Mucosa of gallbladder (tissue), 1 donor: ENCODE results near the gene BAIAP2L1. TPM values are rescaled to one million over a fixed set of nuclear protein-coding genes. Genes with fewer than 3 reads are reported as not detected.
"Not testable (repeated sequence)": the region's sequence is repeated elsewhere in the genome, so short reads cannot be mapped to it uniquely, and the experiment has no call there.

ENCODE experiments used
- DNase-seq: peaks from one replicate; pipeline ENCODE4 v3.0.0-alpha.2; 2020; ENCODE audit warnings: low spot score
- total RNA-seq: library from RNA; stranded (reverse); gene quantifications from one replicate; pipeline ENCODE4 v1.2.1, GENCODE V29; 2021
- donor health status: DM: no; HTN: no; CAD: no.

Gene BAIAP2L1
- total RNA-seq, 1 donor from 2014 or later = 55.8 TPM

DNA sequence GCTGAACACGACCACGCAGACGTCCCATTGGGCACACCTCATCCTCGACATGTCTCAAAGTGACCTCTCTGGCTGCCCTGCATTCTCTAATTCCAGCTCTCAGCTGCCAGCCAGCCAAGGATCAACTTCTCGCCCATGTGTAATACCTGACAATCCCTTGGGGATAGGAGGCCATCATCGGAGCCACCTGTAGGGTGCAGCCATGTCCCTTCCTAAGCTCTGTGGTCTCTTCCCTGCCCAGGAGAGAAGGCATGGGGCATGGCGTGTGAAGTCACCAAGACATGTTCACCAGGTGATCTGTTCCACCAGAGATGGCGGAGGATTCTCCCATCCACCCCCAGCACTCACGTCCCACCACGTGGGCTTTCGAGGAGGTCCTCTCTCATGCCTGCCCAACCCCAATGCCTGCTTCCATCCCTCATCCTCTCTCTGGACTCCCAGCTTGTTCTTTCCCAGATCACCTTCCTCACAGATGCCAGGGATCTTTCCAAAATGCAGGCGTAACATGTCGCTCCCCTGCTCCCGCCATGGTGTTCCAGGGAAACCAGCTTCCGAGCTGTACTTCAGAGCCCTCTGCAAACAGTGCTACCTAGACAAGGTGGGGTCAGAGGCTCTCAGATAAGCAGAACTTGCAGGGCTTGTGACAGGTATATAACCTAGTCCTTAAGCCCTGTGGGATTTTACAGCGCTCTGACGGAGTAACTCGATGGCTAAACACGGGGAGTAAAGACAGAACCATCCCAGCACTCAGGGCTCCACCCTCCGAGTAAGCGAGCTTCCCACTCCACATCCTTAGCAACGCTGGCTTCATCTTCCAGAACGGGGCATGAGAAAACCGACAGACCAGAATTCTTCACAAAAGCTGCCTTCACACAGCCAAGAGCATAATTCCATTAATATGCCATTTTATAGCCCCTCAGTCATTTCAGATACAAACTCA is 78.3 kb downstream of the BAIAP2L1 start:
- no peak for DNase-seq

DNA sequence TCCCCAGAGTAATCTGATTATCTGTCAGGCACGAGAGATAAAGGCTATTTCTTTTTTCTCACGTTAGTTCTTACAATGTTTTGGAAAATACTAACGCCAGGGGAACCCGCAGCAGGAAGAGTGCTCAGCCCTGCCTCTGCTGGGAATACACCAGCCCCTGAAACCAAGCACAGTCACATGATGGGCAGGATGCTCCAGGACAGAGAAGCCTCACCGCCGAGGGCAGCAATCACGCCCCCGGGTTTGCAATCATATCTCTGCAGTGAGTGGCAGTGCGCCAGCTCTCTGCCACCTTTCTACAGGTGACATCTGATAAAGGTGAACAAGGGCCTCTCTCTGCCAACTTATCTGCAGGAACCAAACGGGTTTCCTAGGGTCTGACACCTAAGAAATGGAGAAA is 79.6 kb downstream of the BAIAP2L1 start:
- DNase-seq = no peak

- no peak for DNase-seq
These were observed 81.7 kb downstream of the BAIAP2L1 start for GRCh38 chr7:98319176-98319575.

DNA sequence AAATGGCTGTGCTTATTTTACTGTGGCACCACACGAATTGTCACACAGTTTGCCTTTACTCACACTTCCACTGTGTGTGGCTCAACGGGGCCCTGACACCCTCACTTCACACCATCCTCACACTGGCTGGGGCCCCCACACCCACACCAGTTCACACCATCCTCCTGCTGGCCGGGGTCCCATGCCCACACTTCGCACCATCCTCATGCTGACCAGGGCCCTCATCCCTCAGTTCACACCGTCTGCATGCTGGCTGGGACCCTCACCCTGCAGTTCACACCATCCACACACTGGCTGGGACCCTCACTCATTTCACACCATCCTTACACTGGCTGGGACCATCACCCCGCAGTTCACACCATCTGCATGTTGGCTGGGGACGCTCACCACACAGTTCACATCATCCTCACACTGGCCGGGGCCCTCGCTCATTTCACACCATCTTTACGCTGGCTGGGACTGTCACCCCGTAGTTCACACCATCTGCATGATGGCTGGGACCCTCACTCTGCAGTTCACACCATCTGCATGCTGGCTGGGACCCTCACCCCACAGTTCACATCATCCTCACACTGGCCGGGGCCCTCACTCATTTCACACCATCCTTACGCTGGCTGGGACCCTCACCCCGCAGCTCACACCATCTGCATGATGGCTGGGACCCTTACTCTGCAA is 83.4 kb downstream of the BAIAP2L1 start:
- DNase-seq = no peak

- DNase-seq = not testable (repeated sequence)
These were observed 84.8 kb downstream of the BAIAP2L1 start for GRCh38 chr7:98315994-98316527.

- DNase-seq = no peak
These were observed 85.4 kb downstream of the BAIAP2L1 start for GRCh38 chr7:98315318-98315993.

DNA sequence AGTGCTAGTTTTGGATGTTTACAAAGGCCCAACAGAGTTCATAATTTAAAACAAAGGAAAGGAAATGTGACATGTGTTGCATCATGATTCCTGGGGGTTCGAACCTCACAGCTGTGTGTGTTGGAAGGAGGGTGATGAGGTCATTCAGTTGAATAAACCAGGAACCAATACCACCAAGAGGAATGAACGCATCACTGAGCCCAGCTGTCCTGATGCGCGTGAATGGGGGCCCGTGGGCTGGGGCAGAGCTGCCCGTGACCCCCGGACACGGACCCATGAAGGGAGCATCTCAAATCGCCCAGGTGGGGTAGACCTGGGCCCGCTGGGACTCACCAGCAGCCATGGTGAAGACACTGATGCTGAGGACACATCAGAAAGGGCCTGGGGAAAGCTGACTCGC is 86.4 kb downstream of the BAIAP2L1 start:
- no peak for DNase-seq

GRCh38 chr7:98312201-98312600 is 88.7 kb downstream of the BAIAP2L1 start:
- no peak for DNase-seq

DNA sequence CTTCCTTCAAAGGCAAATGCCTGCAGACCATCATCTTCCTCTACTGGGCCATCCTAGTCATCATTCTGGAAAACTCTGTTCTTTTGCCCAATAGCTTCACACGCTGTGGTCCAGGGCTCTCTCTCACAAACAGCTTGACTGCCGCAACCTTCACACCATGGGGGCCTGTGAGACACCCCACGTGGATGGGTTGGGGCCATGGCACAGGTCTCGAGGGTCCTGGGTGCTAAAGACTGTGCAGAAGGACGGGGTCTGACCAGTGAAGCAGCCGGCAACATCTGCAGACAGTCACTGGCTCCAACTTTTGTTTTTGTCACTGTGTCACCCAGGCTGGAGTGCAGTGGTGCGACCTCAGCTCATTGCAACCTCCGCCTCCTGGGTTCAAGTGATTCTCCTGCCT is 91.3 kb downstream of the BAIAP2L1 start:
- DNase-seq = no peak

- DNase-seq = no peak
These were observed 92.9 kb downstream of the BAIAP2L1 start for GRCh38 chr7:98307971-98308466.

GRCh38 chr7:98305951-98306535 is 94.8 kb downstream of the BAIAP2L1 start:
- DNase-seq = no peak

- DNase-seq = no peak
These were observed 97.0 kb downstream of the BAIAP2L1 start for GRCh38 chr7:98303906-98304305.

DNA sequence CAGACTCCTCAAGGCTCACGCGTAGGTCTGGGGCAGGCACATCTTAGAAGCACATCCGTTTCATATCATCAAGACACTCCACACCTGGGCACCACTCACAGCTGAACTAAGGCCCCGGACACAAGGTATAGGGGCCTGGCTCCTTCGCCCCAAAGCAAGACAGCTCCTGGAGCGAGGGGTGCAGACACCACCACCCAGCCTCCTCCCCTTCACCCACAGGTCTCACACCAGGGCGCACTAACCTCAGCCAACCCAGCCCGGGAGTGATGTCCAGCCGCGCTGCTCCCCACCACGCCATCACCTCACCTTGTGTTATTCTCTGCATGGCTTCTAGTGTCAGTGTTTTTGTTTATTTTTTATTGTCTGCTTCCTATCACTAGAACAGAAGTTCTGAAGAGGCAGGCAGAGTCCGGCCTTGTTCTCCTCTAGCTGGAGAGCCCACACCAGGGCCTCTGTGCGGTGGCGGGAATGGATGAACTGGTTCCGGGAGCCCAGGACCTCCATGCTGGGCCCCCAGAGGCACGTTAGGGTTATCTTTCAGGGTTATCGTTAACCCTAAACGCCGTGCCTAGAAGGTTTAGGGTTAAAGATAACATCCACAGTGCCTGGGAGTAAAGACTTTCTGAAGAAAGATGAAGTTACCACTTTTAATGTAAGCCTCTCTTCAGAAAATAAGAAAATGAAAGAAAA is 97.6 kb downstream of the BAIAP2L1 start:
- no peak for DNase-seq

DNA sequence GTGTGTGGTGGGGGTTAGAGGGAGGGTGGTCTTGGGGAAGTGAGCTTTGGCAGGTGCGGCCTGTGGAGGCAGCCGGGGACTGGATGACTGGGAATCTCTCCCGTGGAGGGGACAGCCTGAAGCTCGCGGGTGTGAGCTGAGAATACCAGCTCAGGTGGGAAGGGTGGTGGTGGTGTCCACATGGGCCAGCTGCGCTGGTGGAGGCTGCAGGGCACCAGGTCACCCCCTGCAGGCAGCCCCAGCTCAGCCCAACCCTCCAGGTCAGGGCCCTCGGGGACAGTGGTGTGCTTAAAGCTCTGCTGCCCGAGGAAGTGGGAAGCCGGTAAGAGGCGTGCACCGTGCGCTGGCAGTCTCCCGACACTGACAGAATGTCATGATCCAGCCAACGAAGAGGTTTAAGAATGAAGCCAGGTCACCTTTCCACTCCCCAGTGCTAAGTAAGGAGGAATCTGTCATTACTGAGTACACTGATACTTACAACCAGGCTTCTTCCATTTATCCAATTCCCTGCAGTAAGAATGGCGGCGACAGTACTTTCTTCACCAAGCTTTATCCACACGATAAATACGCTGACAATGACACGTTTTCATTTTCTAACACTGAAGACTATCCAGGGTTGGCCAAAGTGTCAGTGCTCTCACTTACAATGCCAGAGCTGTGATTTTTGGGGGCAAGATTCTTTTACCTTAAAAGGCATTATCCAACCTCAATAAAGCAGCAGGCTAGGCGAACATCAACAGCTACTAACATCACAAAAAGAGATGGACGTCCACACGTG is 99.0 kb downstream of the BAIAP2L1 start:
- no peak for DNase-seq

GRCh38 chr7:98300595-98301372 is 100.1 kb downstream of the BAIAP2L1 start:
- DNase-seq = peak; percentile 50

DNA sequence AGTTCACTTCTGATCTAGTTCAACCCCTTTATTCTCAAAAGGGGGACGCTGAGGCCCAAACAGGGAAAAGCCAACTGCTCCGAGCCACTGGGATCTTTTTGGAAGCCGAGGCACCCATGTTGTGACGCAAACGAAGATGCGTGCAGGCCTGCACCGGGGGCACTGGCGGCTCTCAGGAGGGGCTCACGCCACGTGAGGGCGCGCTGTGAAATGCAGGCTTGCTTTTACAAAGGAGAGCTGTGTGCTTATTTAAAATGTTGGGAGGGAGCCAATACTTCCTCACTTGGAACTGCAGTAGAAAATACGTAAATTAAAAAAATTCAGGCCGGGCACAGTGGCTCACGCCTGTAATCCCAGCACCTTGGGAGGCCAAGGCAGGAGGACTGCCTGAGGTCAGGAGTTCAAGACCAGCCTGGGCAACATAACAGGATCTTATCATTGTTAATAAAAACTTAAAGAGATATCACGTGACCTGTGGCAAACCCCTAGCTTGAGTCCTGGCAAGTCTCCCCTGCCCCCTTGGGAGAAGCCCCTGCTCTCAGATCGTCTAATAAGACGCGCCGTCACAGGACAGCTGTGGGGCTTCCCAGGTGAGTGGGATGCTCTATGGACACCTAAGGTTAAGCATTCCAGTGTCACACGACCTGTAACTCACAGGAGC is 103.1 kb downstream of the BAIAP2L1 start:
- no peak for DNase-seq

DNA sequence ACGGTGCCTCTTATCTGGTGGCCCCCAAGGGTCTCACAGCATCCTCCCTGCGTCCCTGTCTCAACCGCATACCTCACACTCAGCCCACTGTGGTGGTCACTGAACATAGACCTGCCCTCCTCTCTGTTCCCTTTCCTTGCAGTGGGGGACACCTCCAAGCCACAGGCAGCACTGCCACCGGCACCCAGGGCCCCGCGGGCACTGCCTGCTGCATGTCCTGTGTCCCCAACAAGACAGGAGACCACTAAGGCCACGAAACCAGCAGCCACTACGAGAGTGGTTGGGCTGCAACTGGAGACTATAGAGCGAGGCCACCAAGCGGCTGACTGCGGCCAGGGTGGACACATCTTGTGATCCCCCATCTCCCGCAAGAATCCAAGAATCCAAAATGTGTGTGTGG is 104.1 kb downstream of the BAIAP2L1 start:
- no peak for DNase-seq

DNA sequence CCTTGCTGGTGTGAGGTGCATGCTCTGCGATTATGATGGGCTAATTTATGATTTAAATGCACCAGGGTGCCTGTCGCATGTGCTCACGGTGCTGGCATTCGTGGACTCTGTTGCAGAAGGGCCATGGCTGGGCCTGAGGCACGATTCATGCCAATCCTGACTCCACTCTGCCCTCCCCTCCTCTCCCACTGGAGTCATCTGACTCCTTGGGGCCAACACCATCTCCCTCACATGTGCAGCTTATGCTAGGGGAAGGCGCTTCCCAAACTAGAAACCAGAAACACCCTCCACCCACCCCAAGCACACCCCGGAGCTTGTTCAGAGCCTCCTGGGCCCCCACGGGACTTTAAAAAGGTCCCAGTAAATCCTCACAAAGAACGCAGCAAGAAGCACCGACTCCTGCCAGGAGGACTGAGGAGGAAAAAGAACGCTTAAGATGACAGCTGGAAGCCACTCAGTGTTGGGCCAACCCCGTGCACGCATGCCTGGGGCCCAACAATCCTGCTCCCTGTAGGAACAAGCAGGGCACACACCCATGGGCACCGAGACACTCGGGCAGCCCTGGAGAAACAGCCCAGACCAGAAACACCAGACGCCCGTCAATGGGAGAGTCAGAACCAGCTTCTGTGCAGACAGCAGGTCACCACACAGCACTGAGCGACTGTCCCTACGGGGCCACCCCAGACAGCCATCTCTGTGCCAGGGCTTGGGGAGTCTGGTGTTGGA is 105.3 kb downstream of the BAIAP2L1 start:
- DNase-seq = no peak
